HFF-Myc (cell line): Measurements from ENCODE around the gene SELENOO.
A peak's percentile ranks its signal among the peaks of the same experiment; 100 is the strongest.

ENCODE experiments used
- DNase-seq: peaks from one replicate; pipeline ENCODE4 v3.0.0-alpha.2; 2011; ENCODE audit warnings: low read depth; ENCODE audit errors: extremely low read depth
- H3K4me3 ChIP-seq: replicated peaks from 2 replicates; pipeline ENCODE4 v1.5.1; 2011; ENCODE audit warnings: low read depth, mild to moderate bottlenecking, control low read depth, low read length
- TF ChIP-seq, protein P1 (sequence below): IDR thresholded peaks from 2 replicates; pipeline ENCODE4 v1.5.1; 2012; ENCODE audit warnings: mild to moderate bottlenecking, low read depth, low read length, control low read depth; ENCODE audit errors: missing control alignments

Gene SELENOO

DNA sequence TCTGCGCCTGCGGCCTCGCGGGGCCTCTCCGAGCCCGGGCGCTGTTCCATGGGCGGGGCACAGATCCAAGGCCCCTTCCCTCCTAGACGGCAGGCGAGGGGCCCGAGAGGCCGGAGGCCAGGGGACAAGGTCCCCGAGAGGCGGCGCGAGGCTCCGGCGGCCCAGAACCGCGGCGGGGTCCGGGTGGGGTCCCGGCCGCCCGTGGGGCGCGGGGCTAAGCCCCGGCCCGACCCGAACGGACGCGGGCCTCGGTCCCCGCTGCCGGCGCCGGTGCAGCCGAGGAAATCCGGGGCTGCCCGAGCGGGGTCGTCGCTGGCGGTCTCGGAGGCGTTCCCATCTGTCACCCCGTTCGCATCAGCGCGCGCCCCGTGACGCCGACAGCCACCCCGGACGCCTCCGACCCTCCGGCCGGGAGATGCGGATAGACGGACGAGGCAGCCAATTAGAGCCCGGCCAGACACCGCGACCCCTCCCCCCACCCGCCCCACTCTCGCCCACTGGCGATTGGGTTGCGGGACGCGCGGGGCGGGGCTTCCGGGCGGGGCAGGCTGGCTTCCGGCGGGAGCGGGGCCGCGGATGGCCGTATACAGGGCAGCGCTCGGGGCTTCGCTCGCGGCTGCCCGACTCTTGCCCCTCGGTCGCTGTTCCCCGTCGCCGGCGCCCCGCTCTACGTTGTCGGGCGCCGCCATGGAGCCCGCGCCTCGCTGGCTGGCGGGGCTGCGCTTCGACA lies at the start of gene SELENOO:
TSS of gene SELENOO (plus strand) at position 551 of the 730 bp plus-strand sequence. CDS start at position 577, 26 bp downstream.
- peak; percentile 45 for DNase-seq
- TF ChIP-seq, protein P1, sequence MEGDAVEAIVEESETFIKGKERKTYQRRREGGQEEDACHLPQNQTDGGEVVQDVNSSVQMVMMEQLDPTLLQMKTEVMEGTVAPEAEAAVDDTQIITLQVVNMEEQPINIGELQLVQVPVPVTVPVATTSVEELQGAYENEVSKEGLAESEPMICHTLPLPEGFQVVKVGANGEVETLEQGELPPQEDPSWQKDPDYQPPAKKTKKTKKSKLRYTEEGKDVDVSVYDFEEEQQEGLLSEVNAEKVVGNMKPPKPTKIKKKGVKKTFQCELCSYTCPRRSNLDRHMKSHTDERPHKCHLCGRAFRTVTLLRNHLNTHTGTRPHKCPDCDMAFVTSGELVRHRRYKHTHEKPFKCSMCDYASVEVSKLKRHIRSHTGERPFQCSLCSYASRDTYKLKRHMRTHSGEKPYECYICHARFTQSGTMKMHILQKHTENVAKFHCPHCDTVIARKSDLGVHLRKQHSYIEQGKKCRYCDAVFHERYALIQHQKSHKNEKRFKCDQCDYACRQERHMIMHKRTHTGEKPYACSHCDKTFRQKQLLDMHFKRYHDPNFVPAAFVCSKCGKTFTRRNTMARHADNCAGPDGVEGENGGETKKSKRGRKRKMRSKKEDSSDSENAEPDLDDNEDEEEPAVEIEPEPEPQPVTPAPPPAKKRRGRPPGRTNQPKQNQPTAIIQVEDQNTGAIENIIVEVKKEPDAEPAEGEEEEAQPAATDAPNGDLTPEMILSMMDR, result no peak
- peak within 1 kb of the TSS; percentile 65 for H3K4me3 ChIP-seq

DNA sequence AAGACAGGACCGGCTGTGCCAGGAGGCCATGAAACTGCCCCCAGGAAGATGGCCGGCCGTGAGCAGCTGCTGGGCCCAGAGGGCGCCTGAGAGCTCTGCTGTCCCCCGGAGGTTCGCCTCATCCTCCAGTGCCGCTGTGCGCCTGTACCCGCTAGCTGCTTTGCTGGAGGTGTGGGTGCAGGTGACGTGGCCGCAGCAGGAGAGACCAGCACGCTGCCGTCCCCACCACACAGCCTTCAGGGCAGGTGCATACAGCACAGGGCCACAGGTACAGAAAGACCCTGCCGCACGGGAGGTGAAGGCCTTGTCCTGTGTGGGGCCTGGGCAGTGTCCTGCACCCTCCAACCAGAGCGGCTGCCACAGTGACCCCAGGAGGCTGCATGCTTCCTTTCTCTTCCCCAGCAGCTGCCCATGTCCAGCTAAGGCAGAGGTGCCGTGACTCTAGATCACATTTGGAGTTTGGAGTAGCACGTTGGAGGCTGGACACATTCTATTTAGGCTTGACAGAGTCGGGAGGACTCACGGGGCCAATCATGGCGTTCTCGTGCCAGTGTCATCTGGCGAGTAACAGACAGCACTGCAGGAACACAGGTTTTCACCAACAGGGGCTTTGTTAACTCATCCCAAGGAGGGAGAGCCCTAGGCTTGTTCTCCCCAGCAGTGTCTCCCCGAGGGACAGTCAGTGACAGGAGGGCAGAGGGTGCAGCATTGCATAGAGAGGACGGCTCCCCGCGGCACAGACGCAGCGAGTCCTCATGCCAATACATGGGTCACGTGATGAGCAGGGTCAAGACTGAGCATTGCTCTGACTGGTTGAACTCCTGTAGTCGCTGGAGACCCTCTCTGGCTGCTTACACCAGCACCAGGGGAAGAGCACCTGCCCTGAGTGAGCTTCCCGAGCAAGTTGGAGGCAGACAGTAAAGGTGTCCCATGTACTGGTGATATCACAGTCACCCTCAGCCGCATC lies 49.0 kb upstream of the SELENOO start:
- TF ChIP-seq, protein P1, result no peak
- no peak overlapping the region for H3K4me3 ChIP-seq
- no peak for DNase-seq

DNA sequence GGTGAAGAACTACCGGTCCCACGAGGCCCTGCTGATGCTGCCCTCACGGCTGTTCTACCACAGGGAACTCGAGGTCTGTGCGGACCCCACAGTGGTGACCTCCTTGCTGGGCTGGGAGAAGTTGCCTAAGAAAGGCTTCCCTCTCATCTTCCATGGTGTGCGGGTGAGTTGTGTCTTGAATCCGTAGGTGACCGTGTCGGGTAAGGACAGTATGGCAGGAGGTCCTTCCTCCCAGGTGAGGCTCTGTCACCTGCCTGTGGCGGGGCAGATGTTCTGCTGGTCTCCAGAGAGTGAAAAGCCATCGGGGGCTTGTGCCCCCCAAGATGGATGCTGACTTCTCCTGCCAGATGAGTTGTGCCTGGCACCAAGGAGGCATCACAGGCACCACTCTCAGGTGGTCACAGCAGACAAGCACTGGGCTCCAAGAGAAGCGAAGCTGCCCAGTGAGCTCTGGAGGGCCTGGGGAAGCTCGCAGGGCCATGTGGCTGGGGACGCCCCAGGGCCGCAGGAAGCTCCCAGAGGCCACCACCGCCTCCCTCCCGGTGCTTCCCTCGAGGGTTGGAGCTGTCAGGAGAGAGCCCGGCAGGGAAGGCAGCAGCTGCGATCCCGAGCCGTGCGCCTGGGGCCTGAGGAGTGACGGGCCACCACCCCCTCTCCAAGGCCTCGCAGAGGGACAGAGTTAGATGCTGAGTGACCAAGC lies 47.6 kb upstream of the SELENOO start:
- no peak for DNase-seq
- TF ChIP-seq, protein P1, result no peak
- no peak overlapping the region for H3K4me3 ChIP-seq

- H3K4me3 ChIP-seq, result no peak overlapping the region
- no peak for DNase-seq
- TF ChIP-seq, protein P1, result no peak
Measured at GRCh38 chr22:50153756-50154140, 47.1 kb upstream of the SELENOO start.

DNA sequence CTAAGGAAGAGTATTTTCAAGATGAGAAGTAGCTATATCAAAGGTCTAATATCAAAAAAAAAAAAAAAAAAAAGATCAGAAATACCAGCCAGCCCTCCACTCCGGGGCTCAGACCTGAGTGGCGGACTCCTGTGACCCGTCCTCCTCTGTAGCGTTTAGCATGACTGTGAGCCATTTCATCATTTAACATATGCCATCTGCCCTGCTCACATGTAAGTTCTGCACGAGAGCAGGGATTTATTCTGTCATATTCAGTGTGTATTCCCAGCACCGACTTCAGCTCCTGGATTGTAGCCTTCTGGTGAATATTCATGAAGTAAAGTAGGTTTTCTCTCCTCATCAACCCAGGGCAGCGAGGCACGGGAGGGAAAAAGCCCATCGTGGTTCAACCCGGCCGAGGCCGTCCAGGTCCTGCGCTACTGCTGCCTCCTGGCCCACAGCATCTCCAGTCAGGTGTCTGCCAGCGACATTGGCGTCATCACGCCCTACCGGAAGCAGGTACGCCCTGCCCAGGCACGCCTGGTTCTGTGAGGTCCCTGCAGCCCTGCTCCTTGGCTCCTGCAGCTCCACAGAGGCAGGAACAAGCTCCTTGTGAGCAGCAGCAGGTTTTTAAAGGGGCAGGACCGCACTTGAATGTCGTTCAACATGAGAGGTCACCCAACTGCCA lies 43.0 kb upstream of the SELENOO start:
- H3K4me3 ChIP-seq, result no peak overlapping the region
- DNase-seq, result no peak
- TF ChIP-seq, protein P1, result no peak

GRCh38 chr22:50160947-50161346 lies 39.9 kb upstream of the SELENOO start:
- no peak overlapping the region for H3K4me3 ChIP-seq
- TF ChIP-seq, protein P1, result no peak
- DNase-seq, result no peak
